Activated CD8-positive, alpha-beta memory T cell treated with anti-CD3 and anti-CD28 coated beads for 24 hours (primary cell): Measurements from ENCODE around the gene COL28A1.

Source experiments
- DNase-seq: peaks from one replicate; pipeline ENCODE4 v3.0.0-alpha.2; 2020

COL28A1 gene

GRCh38 chr7:7452119-7452518 lies 83.6 kb downstream of the COL28A1 start:
- DNase-seq = no peak

- no peak for DNase-seq
Observed at GRCh38 chr7:7449055-7449454, 86.6 kb downstream of the COL28A1 start.

GRCh38 chr7:7446616-7447015 lies 89.1 kb downstream of the COL28A1 start:
- DNase-seq = no peak

- no peak for DNase-seq
Observed at GRCh38 chr7:7443806-7444350, 91.8 kb downstream of the COL28A1 start.

- DNase-seq = no peak
Observed at GRCh38 chr7:7439564-7439963, 96.1 kb downstream of the COL28A1 start.

GRCh38 chr7:7438851-7439250 lies 96.8 kb downstream of the COL28A1 start:
- DNase-seq = no peak

- DNase-seq = no peak
Observed at GRCh38 chr7:7435978-7436377, 99.7 kb downstream of the COL28A1 start.

GRCh38 chr7:7434329-7434728 lies 101.3 kb downstream of the COL28A1 start:
- DNase-seq = no peak

- no peak for DNase-seq
Observed at GRCh38 chr7:7433811-7434210, 101.9 kb downstream of the COL28A1 start.

GRCh38 chr7:7432979-7433378 lies 102.7 kb downstream of the COL28A1 start:
- no peak for DNase-seq

- DNase-seq = no peak
Observed at GRCh38 chr7:7428806-7429205, 106.9 kb downstream of the COL28A1 start.

GRCh38 chr7:7427363-7427762 lies 108.3 kb downstream of the COL28A1 start:
- DNase-seq = no peak

- DNase-seq = no peak
Observed at GRCh38 chr7:7426676-7427075, 109.0 kb downstream of the COL28A1 start.

- DNase-seq = no peak
Observed at GRCh38 chr7:7425321-7425720, 110.4 kb downstream of the COL28A1 start.

GRCh38 chr7:7424151-7424873 lies 111.4 kb downstream of the COL28A1 start:
- DNase-seq = peak; percentile 59

GRCh38 chr7:7422641-7423040 lies 113.0 kb downstream of the COL28A1 start:
- DNase-seq = no peak

GRCh38 chr7:7421826-7422225 lies 113.8 kb downstream of the COL28A1 start:
- no peak for DNase-seq

- DNase-seq = no peak
Observed at GRCh38 chr7:7418997-7419396, 116.7 kb downstream of the COL28A1 start.

- DNase-seq = no peak
Observed at GRCh38 chr7:7417851-7418250, 117.8 kb downstream of the COL28A1 start.

GRCh38 chr7:7417414-7417813 lies 118.3 kb downstream of the COL28A1 start:
- no peak for DNase-seq

- DNase-seq = no peak
Observed at GRCh38 chr7:7416031-7416858, 119.4 kb downstream of the COL28A1 start.

- DNase-seq = no peak
Observed at GRCh38 chr7:7414791-7415603, 120.7 kb downstream of the COL28A1 start.
